ENCODE measurements around the gene BRD9.
"Not testable (repeated sequence)": the region's sequence is repeated elsewhere in the genome, so short reads cannot be mapped to it uniquely, and the experiment has no call there.

- TF ChIP-seq CTCF, POLR2A (IDR thresholded peaks at IDR 0.05): not testable (repeated sequence)
These were observed 36.6 kb upstream of the BRD9 start for GRCh38 chr5:929182-929581.

All from prostate gland (tissue), 2 donors.